GM23338 (cell line): ENCODE results near the gene TMEM190. TPM values are rescaled to one million over a fixed set of nuclear protein-coding genes. Genes with fewer than 3 reads are reported as not detected.
A peak's percentile ranks its signal among the peaks of the same experiment; 100 is the strongest.

ENCODE experiments used
- ATAC-seq: fragments of 200-7000 bp; cut with Tn5 transposase; 3 replicates; pipeline ENCODE4 v1.9.1; 2020
- DNase-seq: peaks from one replicate; pipeline ENCODE4 v3.0.0-alpha.2; 2015; ENCODE audit warnings: low spot score
- H2AFZ ChIP-seq: fragments of 200-600 bp; sonication (generic); 2 replicates; pipeline ENCODE4 v1.8.0; 2016; ENCODE audit warnings: antibody characterized with exemption, mild to moderate bottlenecking, moderate library complexity
- H3F3A ChIP-seq: fragments of 200-600 bp; sonication (generic); replicated peaks from 2 replicates; pipeline ENCODE4 v1.8.0; 2017; ENCODE audit warnings: antibody characterized with exemption, mixed run types, low read depth
- H3K27ac ChIP-seq: fragments of 200-600 bp; sonication (generic); 2 replicates; pipeline ENCODE4 v1.6.1; 2016; ENCODE audit warnings: low read depth
- H3K27me3 ChIP-seq: fragments of 200-600 bp; sonication (generic); 2 replicates; pipeline ENCODE4 v1.8.0; 2016; ENCODE audit warnings: mild to moderate bottlenecking, mixed run types, moderate library complexity; ENCODE audit not compliant: insufficient read depth
- H3K36me3 ChIP-seq: fragments of 200-600 bp; sonication (generic); 2 replicates; pipeline ENCODE4 v1.8.0; 2016; ENCODE audit warnings: mild to moderate bottlenecking; ENCODE audit not compliant: insufficient read depth
- H3K4me1 ChIP-seq: fragments of 200-600 bp; sonication (generic); 2 replicates; pipeline ENCODE4 v1.8.0; 2016; ENCODE audit warnings: mild to moderate bottlenecking, moderate library complexity; ENCODE audit not compliant: insufficient read depth
- H3K4me2 ChIP-seq: fragments of 200-600 bp; sonication (generic); 2 replicates; pipeline ENCODE4 v1.7.1; 2017; ENCODE audit warnings: mixed run types
- H3K4me3 ChIP-seq: fragments of 200-600 bp; sonication (generic); 2 replicates; pipeline ENCODE4 v1.6.1; 2016; ENCODE audit warnings: mixed run types
- H3K79me2 ChIP-seq: fragments of 200-600 bp; sonication (generic); replicated peaks from 2 replicates; pipeline ENCODE4 v1.8.0; 2017; ENCODE audit warnings: mild to moderate bottlenecking; ENCODE audit not compliant: insufficient read depth
- H3K9me2 ChIP-seq: fragments of 200-600 bp; sonication (generic); 2 replicates; pipeline ENCODE4 v1.8.0; 2017; ENCODE audit not compliant: insufficient read depth
- H4K20me1 ChIP-seq: fragments of 200-600 bp; sonication (generic); replicated peaks from 2 replicates; pipeline ENCODE4 v1.8.0; 2017; ENCODE audit warnings: mild to moderate bottlenecking; ENCODE audit not compliant: insufficient read depth
- H3K27ac Mint-ChIP-seq: 2 replicates; pipeline ENCODE4 v1.8.0; 2020; ENCODE audit warnings: inconsistent platforms, mild to moderate bottlenecking, moderate library complexity, mixed read lengths
- H3K27me3 Mint-ChIP-seq: 3 replicates; pipeline ENCODE4 v1.8.0; 2022; ENCODE audit warnings: low read depth, mild to moderate bottlenecking, moderate library complexity, mixed read lengths, inconsistent platforms; ENCODE audit not compliant: insufficient read depth, poor library complexity
- H3K36me3 Mint-ChIP-seq: 3 replicates; pipeline ENCODE4 v1.8.0; 2021; ENCODE audit warnings: low read depth, mild to moderate bottlenecking, inconsistent platforms, moderate library complexity, mixed read lengths
- H3K4me1 Mint-ChIP-seq: 3 replicates; pipeline ENCODE4 v1.8.0; 2020; ENCODE audit warnings: mild to moderate bottlenecking, inconsistent platforms, mixed read lengths
- H3K4me3 Mint-ChIP-seq: 3 replicates; pipeline ENCODE4 v1.8.0; 2021; ENCODE audit warnings: moderate library complexity, mild to moderate bottlenecking, inconsistent platforms, mixed read lengths
- H3K9me3 Mint-ChIP-seq: 3 replicates; pipeline ENCODE4 v1.8.0; 2020; ENCODE audit warnings: moderate library complexity, mild to moderate bottlenecking, inconsistent platforms, mixed read lengths
- CTCF ChIP-seq, 2 experiments: fragments of 200-600 bp in 1 of 2; sonication (generic) in 1 of 2; conservative IDR thresholded peaks; 2 replicates each; pipeline versions ENCODE4 v1.5.1 to v1.6.1; 2016 to 2017; ENCODE audit warnings: antibody characterized with exemption in 2 of 2, low read depth in 2 of 2, mild to moderate bottlenecking in 2 of 2, moderate library complexity in 1 of 2
- ETS1 ChIP-seq: IDR thresholded peaks from 2 replicates; pipeline ENCODE4 v1.6.1; 2016; ENCODE audit warnings: antibody characterized with exemption
- EZH2 ChIP-seq: fragments of 200-600 bp; sonication (generic); IDR thresholded peaks from one replicate; pipeline ENCODE4 v1.8.0; 2017; ENCODE audit warnings: antibody characterized with exemption, mild to moderate bottlenecking, low read depth; ENCODE audit not compliant: unreplicated experiment
- EZH2phosphoT487 ChIP-seq: fragments of 200-600 bp; sonication (generic); IDR thresholded peaks from one replicate; pipeline ENCODE4 v1.8.1; 2018; ENCODE audit warnings: antibody characterized with exemption; ENCODE audit not compliant: unreplicated experiment
- JUNB ChIP-seq: IDR thresholded peaks from one replicate; pipeline ENCODE4 v1.6.1; 2016; ENCODE audit warnings: antibody characterized with exemption; ENCODE audit not compliant: unreplicated experiment
- NANOG ChIP-seq: IDR thresholded peaks from 2 replicates; pipeline ENCODE4 v1.6.1; 2016; ENCODE audit warnings: antibody characterized with exemption, borderline replicate concordance
- POLR2AphosphoS5 ChIP-seq: IDR thresholded peaks from 2 replicates; pipeline ENCODE4 v1.6.1; 2016; ENCODE audit warnings: antibody characterized with exemption, low read depth
- REST ChIP-seq: IDR thresholded peaks from one replicate; pipeline ENCODE4 v1.6.1; 2018; ENCODE audit warnings: antibody characterized with exemption; ENCODE audit not compliant: unreplicated experiment
- STAT1 ChIP-seq: IDR thresholded peaks from one replicate; pipeline ENCODE4 v1.6.1; 2016; ENCODE audit warnings: antibody characterized with exemption; ENCODE audit not compliant: unreplicated experiment
- ZNF114 ChIP-seq: fragments of 250-450 bp; sonication (Bioruptor Pico); IDR thresholded peaks from 2 replicates; pipeline ENCODE4 v1.5.0; 2020; ENCODE audit warnings: mild to moderate bottlenecking, moderate library complexity
- ZNF331 ChIP-seq: fragments of 250-450 bp; sonication (Bioruptor Pico); IDR thresholded peaks from 2 replicates; pipeline ENCODE4 v1.5.0; 2020; ENCODE audit warnings: low read depth, mild to moderate bottlenecking, moderate library complexity
- polyA plus RNA-seq: library from polyadenylated mRNA; unstranded; fragments of >200 nt; fragmentation: Nextera tagmentation; extraction: Ambion mirVana; gene quantifications from 2 replicates; pipeline ENCODE4 v1.2.1, GENCODE V29; 2016
- total RNA-seq: library from RNA; depleted of rRNA; stranded (reverse); fragments of >200 nt; shearing (Covaris generic); gene quantifications from 2 replicates; pipeline ENCODE4 v1.2.3, GENCODE V29; 2014

TMEM190 gene
- total and polyA plus RNA-seq, 2 experiments from 2014 or later, result 4.8 TPM; not detected in 1

DNA sequence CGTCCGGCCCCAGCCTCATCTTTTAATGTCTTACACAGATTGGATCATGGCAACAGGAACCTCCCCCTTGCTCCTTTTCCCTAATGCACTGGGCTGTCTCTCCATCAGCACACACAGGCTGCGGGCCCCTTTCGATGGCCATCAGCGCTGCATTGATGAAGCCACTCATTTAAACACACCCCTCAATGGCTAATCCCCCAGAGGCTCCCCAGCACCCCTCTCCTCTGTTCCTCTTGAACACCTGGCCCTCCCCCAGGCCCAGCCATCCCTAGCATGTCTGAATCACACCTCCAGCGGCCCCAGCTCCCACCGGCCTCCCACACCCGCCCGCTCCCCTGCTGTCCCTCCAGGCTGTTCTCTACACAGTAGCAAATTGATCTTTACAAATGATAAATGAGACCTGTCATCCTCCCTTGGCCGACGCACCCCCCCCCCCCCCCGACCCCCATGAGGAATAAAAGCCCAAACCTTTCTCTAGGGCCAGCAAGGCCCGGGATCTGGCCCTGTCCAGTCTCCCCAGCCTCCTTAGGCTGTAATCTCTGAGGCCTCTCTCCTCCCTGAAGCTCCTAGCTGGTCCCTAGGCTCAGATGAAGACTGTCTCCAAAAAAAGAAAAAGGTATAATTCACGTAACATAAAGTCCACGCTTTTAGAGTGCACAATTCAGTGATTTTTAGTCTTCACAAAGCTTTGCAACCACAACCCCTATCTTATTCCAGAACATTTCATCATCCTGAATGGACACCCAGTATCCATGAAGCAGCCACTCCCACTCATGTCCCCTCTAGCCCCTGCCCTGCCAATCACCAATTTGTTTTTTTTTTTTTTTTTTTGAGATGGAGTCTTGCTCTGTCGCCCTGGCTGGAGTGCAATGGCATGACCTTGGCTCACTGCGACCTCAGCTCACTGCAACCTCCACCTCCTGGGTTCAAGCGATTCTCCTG lies 16.5 kb downstream of the TMEM190 start:
- Mint-ChIP-seq H3K4me1 (peaks cover 52% of the 10 kb centered on the region), H3K27ac (peak overlapping the region; percentile 94), H3K4me3 (peak overlapping the region; percentile 59), H3K36me3 (peaks cover 29% of the 10 kb centered on the region), H3K9me3 (no peaks in the 10 kb centered on the region; the same call in 2 of the 3 replicates), H3K27me3 (peaks cover 31% of the 10 kb centered on the region)
- TF ChIP-seq EZH2 (no peak), NANOG (no peak), ZNF114 (CRISPR knock-in tag) (no peak), REST (no peak), ZNF331 (CRISPR knock-in tag) (no peak), ETS1 (no peak), STAT1 (no peak), EZH2phosphoT487 (no peak), POLR2AphosphoS5 (no peak), JUNB (no peak), CTCF (conservative IDR thresholded peaks at IDR 0.05; ENCODE audit: low read depth in 2 of 2) (no peak)
- Histone ChIP-seq H3F3A (peaks cover 37% of the 10 kb centered on the region), H3K27me3 (no peaks in the 10 kb centered on the region), H3K4me3 (peak overlapping the region; percentile 30), H3K27ac (peak overlapping the region; percentile 75), H4K20me1 (peaks cover 20% of the 10 kb centered on the region), H3K9me2 (no peaks in the 10 kb centered on the region), H3K4me2 (peak overlapping the region; percentile 72), H3K4me1 (peaks cover 51% of the 10 kb centered on the region), H2AFZ (no peak overlapping the region), H3K79me2 (peaks cover 5% of the 10 kb centered on the region; the same call in 1 of the 2 replicates), H3K36me3 (0 out of 2 replicates have a peak, but pooled peaks cover 7% of the 10 kb centered on the region)
- ATAC-seq (peak; percentile 74), DNase-seq (peak; percentile 62)
